Measurements from ENCODE around the gene NRG3.

NRG3 gene

DNA sequence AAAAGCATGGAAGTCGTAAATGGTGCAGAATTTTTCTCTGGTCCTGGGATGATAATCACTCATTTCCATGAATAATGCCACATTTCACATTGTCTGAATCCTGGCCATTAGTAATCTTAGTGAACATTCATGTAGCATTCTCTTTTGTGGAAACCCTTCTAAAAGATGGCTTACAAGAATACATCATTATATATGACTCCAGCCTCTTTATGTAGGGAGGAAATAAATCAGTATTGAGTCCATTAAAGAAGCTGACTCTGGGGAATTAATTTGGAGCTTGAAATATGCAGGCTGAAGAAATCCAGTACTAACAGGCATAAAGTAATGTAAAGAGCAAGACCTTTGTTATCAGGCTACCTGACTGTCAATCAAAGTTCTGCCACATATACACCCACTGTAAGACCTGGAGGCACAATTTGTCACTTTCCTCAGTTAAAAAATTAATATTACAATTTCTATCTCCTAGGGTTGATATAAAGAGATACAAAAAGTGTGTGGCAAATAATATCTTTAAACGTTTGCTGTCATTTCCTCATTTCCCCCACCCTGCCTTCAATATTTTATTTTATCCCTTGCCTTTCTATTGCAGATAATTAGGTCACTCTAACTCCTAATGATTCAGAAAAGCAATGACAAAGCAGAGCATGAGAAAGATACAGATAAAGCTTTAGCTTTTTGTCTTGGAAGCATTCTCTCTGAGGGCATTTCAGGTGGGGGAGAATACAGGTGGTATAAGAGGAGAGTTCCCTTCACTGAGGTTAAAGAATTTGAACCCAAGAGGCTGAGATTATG, 1142.3 kb downstream of the NRG3 start:
- no peaks in the 10 kb centered on the region for H3K36me3 ChIP-seq (ENCODE audit: control insufficient read depth in 2 of 2, insufficient read depth in 2 of 2, low read length in 2 of 2)
- no peaks in the 10 kb centered on the region for H3K27me3 ChIP-seq (ENCODE audit: control insufficient read depth in 2 of 2, insufficient read depth in 2 of 2, low read length in 2 of 2)
- H3K9ac ChIP-seq (ENCODE audit: low read depth in 1 of 2, low read length in 2 of 2), result no peak overlapping the region
- H3K27ac ChIP-seq (ENCODE audit: low read depth in 2 of 2, low read length in 2 of 2), result no peak overlapping the region
- no peaks in the 10 kb centered on the region for H3K4me1 ChIP-seq (ENCODE audit: control insufficient read depth in 2 of 2, insufficient read depth in 2 of 2, low read length in 2 of 2)
- H3K4me3 ChIP-seq (ENCODE audit: low read length in 2 of 2), result no peak overlapping the region
- no peaks in the 10 kb centered on the region for H3K9me3 ChIP-seq (ENCODE audit: control insufficient read depth in 2 of 2, low read length in 2 of 2)

DNA sequence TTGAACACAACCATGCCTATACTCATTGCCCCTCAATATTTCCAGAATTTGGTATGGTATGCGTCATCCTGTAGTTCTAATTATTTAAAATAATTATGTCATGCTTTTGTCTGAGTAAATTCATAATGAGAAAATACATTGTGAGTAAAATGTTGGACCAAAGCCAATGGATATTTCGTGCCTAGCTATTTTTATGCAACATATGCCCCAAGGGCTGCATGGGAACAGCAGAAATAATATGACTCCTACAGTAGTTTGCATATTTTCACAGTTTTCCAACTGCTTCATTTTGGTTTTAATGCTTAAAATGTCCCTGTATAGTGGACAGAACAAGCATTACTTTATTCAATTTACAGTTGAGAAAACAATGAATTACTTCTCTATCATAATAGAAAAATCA, 1148.7 kb downstream of the NRG3 start:
- no peaks in the 10 kb centered on the region for H3K27me3 ChIP-seq (ENCODE audit: control insufficient read depth in 2 of 2, insufficient read depth in 2 of 2, low read length in 2 of 2)
- no peaks in the 10 kb centered on the region for H3K4me1 ChIP-seq (ENCODE audit: control insufficient read depth in 2 of 2, insufficient read depth in 2 of 2, low read length in 2 of 2)
- H3K36me3 ChIP-seq (ENCODE audit: control insufficient read depth in 2 of 2, insufficient read depth in 2 of 2, low read length in 2 of 2), result no peaks in the 10 kb centered on the region
- no peak overlapping the region for H3K9ac ChIP-seq (ENCODE audit: low read depth in 1 of 2, low read length in 2 of 2)
- H3K9me3 ChIP-seq (ENCODE audit: control insufficient read depth in 2 of 2, low read length in 2 of 2), result no peaks in the 10 kb centered on the region
- H3K27ac ChIP-seq (ENCODE audit: low read depth in 2 of 2, low read length in 2 of 2), result no peak overlapping the region
- no peak overlapping the region for H3K4me3 ChIP-seq (ENCODE audit: low read length in 2 of 2)
